ENCODE results near the gene CCL7.

Gene CCL7

GRCh38 chr17:34246881-34247280, 23.1 kb upstream of the CCL7 start:
- no peak for DNase-seq (ENCODE audit: low read depth, low spot score)

GRCh38 chr17:34248511-34249024, 21.5 kb upstream of the CCL7 start:
- DNase-seq (ENCODE audit: low read depth, low spot score), result peak; percentile 89

- peak; percentile 29 for DNase-seq (ENCODE audit: low read depth, low spot score)
These were observed 21.0 kb upstream of the CCL7 start for GRCh38 chr17:34249061-34249460.

DNA sequence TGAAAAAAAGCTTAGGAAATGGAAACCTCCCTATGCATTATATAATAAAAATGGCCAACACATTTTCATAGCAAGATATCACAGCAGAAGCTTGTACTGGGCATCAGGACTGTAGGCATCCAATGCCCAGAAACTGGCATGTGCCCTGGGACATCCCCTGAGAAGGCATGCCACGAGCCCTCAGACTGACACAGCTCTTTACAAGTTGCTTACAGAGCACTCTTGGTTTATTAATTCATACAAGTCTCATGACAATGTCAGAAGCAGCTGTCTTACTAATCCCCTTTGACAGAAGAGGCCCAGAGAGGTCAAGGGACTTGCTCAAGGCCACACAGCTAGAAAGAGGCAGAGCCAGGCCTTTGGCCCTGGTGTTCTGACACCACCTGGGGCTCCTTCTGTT, 20.5 kb upstream of the CCL7 start:
- DNase-seq (ENCODE audit: low read depth, low spot score), result peak; percentile 37

GRCh38 chr17:34251186-34251585, 18.8 kb upstream of the CCL7 start:
- DNase-seq (ENCODE audit: low read depth, low spot score), result peak; percentile 35

DNA sequence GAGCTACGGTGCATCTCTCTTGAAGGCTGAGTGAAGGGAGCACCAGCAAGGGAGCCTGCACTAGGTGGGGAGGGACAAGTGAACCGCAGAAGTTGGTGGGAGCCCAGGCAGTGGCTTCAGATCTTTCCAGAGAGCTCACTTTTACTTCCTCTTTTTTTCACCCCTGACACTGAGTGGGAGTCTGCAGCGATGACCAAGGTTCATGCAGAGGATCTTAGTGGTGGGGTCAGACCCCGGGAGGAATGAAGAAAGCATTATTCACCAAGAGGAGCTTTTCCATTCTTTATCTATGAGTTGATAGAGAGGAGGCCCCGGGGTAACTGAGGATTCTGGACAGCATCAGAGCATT, 18.0 kb upstream of the CCL7 start:
- no peak for DNase-seq (ENCODE audit: low read depth, low spot score)

- DNase-seq (ENCODE audit: low read depth, low spot score), result peak; percentile 98
These were observed 17.4 kb upstream of the CCL7 start for GRCh38 chr17:34252444-34253138.

DNA sequence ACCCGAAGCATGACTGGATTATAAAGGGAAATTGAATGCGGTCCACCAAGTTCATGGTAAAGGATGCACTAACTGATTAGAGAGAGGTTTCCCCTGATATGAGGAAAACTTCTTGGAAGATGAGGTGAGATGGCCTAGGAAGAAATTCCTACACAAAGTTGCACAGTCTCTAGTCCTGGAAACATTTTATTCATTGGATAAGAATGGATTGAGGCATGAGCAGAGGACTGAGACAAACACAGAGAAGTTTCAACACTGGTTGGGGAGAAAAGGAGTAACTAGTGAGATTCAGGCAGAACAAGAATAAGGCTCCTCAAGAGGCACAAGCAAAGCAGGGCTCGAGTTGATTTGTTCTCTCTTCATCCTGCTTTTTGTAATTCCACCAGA, 16.9 kb upstream of the CCL7 start:
- no peak for DNase-seq (ENCODE audit: low read depth, low spot score)

DNA sequence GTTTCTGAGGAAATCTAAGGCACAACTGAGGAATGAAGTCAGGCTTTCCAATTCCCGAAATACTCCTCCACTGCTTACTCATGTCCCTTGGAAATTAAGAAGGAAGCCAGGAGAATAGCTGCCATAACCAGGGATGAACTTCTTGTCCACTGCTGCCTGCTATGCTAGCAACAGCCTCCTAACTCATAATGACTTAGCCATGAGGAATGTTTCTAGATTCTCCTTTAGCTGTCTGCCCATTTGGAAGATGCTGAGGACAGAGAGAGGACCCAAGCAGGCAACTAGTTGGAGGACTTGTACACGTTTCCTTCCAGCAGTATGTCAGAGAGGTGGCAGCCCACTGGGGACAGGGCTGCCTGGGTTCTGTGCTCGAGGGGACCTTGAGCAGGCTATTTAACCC, 15.9 kb upstream of the CCL7 start:
- peak; percentile 67 for DNase-seq (ENCODE audit: low read depth, low spot score)

GRCh38 chr17:34254651-34255380, 15.2 kb upstream of the CCL7 start, which contains the start of gene CCL2:
Gene CCL2 (plus strand): TSS chr17:34255285. CDS start chr17:34255350, 65 bp downstream.
- peak; percentile 91 for DNase-seq (ENCODE audit: low read depth, low spot score)

- no peak for DNase-seq (ENCODE audit: low read depth, low spot score)
These were observed 14.7 kb upstream of the CCL7 start for GRCh38 chr17:34255381-34255732.

DNA sequence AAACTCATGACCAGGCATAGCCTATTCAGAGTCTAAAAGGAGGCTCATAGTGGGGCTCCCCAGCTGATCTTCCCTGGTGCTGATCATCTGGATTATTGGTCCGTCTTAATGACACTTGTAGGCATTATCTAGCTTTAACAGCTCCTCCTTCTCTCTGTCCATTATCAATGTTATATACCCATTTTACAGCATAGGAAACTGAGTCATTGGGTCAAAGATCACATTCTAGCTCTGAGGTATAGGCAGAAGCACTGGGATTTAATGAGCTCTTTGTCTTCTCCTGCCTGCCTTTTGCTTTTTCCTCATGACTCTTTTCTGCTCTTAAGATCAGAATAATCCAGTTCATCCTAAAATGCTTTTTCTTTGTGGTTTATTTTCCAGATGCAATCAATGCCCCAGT, 14.2 kb upstream of the CCL7 start:
- DNase-seq (ENCODE audit: low read depth, low spot score), result no peak

- DNase-seq (ENCODE audit: low read depth, low spot score), result peak; percentile 60
These were observed 12.6 kb upstream of the CCL7 start for GRCh38 chr17:34257299-34257985.

DNA sequence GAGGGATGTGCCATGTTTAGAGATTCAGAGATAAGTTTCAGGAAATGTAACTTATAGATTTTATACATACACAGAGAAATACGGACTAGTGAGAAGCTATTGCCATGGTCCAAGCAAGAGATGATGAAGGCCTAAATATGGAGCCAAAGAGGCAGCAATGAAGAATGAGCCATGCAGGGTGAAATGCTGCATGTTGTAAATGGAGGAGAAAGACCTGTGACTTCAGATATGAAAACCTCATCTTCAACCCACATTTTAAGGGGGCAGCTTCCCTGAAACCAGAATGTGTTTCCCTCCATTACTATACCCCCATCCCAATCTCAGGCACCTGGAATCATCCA, 12.1 kb upstream of the CCL7 start:
- DNase-seq (ENCODE audit: low read depth, low spot score), result no peak

GRCh38 chr17:34259146-34259545, 10.9 kb upstream of the CCL7 start:
- peak; percentile 79 for DNase-seq (ENCODE audit: low read depth, low spot score)

DNA sequence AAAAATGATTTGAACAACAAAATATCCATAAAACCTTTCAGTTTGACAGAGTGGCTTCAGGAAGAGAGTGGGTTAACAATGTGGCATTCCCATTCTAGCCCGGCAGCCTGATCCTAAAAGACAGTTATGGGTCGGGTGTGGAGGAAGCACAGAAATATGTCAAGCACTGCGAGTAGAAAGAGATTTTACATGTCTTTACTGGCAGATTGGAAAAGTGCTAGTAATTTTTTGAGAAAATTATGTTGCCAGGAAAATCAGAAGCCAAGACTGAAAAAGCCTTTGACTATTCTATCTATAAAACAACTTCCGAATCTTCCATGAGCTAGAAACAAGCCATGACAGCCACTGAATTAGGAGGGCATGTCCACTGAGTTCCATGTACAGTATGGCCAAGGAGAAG, 9.2 kb upstream of the CCL7 start:
- DNase-seq (ENCODE audit: low read depth, low spot score), result no peak

DNA sequence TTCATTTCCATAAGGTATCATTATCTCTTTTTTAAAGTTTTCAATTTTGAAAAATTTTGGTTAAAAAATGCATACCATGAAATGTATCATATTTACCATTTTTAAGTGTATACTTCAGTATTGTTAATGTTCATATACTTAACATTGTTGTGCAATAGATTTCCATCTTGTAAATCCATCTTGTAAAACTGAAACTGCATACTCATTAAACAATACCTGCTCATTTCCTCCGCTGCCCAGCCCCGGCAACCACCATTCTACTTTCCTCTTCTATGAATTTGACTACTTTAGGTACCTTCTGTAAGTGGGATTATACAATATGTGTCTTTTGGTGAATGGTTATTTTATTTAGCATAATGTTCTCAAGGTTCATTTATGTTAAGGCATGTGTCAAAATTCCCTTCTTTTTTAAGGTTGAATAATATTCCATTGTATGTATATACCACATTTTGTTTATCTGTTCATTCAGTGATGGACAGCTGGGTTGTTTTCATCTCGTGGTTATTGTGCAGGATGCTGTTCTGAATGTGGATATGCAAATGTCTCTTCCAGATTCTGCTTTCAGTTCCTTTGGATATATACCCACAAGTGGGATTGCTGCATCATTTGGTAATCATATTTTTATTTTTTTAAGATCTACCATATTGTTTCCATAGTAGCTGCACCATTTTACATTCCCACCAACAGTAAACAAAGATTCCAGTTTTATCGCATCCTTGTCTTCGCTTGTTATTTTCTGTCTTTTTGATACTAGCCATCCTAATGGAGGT, 8.3 kb upstream of the CCL7 start:
- no peak for DNase-seq (ENCODE audit: low read depth, low spot score)

DNA sequence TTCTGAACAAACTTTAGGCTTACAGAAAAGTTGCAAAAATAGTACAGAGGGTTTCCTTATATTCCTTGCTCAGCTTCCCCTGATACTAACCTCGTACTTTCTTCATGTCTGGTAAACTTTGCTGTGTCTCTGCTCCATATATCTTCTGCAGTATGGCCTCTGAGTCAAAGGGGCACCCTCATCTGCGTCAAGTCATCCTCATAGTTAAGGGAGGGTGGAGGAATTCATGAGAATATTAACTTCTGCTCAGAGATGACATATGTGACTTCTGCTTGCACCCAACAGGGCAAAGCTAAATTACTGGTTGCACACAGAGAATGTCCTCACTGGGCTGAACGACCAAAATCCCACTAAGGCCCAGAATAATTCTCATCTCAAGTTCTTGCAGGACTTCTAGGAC, 4.3 kb upstream of the CCL7 start:
- no peak for DNase-seq (ENCODE audit: low read depth, low spot score)

DNA sequence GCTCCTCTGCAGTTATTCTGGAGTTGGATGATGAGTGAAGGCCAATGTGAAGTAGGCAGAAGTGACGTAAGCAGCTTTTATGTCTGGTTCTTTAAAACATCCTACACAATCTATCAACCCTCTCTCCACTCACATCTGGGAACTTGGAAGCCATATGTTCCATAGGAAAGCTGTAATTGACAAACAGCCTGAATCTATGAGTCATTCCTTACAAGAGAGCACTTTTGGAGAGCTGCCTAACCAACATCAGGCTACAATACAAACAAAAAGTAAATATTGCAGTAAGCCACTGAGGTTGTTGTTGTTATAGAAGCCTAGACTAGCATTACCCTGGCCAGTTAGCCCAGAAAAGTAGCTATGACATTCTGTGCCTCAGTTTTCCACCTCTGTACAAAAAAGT, 5.9 kb downstream of the CCL7 start:
- DNase-seq (ENCODE audit: low read depth, low spot score), result peak; percentile 89

DNA sequence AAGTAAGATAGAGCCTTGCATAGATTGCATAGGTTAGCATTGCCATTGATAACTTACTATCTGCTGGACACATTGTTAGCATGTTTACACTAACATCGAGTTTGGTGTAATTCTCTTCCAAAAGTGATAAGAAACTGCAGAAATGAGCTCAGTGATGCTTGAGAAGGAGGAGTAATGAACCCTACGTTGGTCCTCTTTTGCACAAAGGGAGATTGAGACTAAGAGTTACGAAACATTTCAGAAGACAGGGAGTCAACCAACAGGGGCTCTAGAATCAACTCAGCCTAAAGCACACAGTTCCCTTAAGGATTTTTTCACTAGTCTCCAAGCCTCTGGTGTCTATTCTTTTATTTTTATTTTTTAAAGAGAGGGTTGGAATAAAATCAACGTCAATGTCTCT, 6.8 kb downstream of the CCL7 start:
- no peak for DNase-seq (ENCODE audit: low read depth, low spot score)

DNA sequence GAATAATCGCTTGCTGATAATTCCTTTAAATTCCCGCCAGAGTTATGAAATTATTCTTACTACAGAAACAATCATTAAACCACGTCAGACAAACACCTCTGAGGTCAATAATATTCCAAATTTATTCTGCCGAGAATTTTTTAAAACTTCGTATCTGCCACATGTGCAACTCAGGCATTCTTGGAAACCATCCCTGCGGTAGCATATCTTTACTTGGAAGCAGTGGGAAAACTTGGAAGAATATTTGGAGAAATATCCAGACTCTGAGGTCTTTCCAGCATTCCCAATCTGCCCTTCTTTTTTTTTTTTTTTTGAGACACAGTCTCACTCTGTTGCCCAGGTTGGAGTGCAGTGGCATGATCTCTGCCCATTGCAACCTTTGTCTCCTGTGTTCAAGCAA, 13.6 kb downstream of the CCL7 start:
- no peak for DNase-seq (ENCODE audit: low read depth, low spot score)

- no peak for DNase-seq (ENCODE audit: low read depth, low spot score)
These were observed 15.3 kb downstream of the CCL7 start, which contains the start of gene CCL11 for GRCh38 chr17:34285286-34285792. Gene CCL11 (plus strand): TSS chr17:34285742. CDS start chr17:34285809, 67 bp downstream.

Measured in astrocyte of the hippocampus (primary cell).